Breast epithelium (tissue), 3 donors: ENCODE data around the gene CLCNKB.

Experiments used
- POLR2A ChIP-seq: fragments of 450-650 bp; IDR thresholded peaks from one replicate; pipeline ENCODE4 v1.6.1; 2016; ENCODE audit warnings: antibody characterized with exemption, mild to moderate bottlenecking, moderate library complexity
- POLR2AphosphoS5 ChIP-seq, 3 donors: sonication (generic); formaldehyde crosslinking; IDR thresholded peaks; one replicate each; pipeline ENCODE4 v1.6.1; 2017; ENCODE audit warnings: antibody characterized with exemption in 3 of 3
- TF ChIP-seq, protein P1 (sequence below), 3 donors: fragments of 450-650 bp; IDR thresholded peaks; one replicate each; pipeline ENCODE4 v1.5.1; 2016 to 2017; ENCODE audit warnings: antibody characterized with exemption in 3 of 3, mild to moderate bottlenecking in 3 of 3, moderate library complexity in 3 of 3

DNA sequence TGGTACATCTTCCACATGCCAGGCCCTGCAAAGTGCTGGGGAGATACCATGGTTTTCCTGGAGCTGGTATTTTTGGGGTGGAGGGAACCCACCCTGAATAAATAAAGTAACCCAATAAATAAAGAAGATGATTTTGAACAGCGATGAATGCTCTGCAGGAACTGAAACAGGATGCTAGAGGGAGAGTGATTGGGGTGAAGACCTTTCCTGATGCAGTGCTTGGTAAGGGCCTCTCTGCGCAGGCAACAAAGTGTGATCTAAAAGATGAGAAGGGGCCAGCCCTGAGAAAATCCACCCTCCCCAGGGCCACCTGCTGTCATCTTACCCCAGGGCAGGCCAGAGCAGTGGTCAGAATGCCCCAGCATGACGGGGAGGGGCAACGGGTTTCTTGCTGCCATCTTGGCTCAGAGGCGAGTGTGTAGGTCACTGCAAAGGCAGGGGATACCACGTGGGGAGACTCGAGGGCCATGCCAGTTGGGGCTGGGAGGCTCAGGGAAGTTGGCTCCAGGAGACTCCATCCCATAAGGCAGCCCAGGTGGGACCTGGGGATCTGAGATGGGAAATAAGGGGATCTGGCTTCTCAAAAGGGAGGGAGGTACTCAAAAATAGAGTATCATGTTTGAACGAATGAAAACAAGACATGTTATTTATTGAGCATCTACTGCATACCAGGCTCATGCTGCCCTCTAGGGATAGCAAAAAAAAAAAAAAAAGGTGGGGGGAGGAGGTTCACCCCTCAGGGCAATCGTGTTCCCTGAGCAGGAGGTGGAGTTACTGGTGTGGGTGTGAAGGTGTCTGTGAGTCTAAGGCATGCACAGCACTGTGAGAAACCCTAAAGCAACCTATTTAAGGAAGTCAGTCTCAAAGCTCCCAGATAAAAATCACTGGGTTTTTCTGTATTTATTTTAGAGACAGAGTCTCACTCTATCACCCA lies 36.8 kb upstream of the CLCNKB start:
- TF ChIP-seq, protein P1, sequence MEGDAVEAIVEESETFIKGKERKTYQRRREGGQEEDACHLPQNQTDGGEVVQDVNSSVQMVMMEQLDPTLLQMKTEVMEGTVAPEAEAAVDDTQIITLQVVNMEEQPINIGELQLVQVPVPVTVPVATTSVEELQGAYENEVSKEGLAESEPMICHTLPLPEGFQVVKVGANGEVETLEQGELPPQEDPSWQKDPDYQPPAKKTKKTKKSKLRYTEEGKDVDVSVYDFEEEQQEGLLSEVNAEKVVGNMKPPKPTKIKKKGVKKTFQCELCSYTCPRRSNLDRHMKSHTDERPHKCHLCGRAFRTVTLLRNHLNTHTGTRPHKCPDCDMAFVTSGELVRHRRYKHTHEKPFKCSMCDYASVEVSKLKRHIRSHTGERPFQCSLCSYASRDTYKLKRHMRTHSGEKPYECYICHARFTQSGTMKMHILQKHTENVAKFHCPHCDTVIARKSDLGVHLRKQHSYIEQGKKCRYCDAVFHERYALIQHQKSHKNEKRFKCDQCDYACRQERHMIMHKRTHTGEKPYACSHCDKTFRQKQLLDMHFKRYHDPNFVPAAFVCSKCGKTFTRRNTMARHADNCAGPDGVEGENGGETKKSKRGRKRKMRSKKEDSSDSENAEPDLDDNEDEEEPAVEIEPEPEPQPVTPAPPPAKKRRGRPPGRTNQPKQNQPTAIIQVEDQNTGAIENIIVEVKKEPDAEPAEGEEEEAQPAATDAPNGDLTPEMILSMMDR (IDR thresholded peaks at IDR 0.05): no peak
- TF ChIP-seq POLR2A: no peak
- no peak for TF ChIP-seq POLR2AphosphoS5 (IDR thresholded peaks at IDR 0.05)
